Inflammatory macrophage treated with lipopolysaccharide for 4 hours (primary cell): ENCODE results near the gene BCL2A1.
"Not testable (repeated sequence)": the region's sequence is repeated elsewhere in the genome, so short reads cannot be mapped to it uniquely, and the experiment has no call there.

Source experiments
- DNase-seq: peaks from one replicate; pipeline ENCODE4 v3.0.0-alpha.2; 2020

BCL2A1 gene

DNA sequence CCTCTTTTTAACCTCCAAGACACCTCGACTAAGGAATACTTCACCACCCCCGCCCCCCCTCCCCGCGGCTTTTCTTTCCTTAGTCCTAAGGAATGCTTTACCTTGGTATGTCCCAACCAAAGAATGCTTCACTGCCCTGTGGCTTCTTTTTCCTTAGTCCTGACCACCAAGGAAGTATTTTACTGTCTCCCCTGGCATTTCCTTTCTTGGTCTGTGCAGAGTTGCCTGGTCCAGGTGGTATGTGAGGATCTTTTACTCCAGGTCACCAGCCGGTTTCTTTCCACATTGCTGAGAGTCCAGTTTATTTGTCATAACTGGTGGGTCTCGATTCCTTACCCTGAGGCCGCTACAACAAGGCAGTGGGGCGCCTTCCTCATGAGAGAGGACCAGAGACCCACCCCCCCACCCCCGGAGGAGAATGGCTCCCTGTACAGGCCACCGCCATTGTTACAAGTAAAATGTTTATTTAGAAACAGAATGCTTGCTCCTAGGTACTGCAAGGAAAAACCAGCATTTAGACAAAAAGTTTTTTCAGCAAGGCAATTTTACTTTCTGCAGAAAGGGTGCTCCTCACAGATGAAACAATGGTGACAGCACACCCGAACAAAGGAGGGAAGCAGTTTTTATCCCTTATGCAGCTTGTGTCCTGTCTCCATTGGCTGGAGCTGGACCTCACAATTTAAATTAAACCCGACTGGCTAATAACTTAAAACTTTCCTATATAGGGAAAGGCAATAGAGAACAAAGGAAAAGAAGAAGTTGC, 51.1 kb downstream of the BCL2A1 start:
- DNase-seq, result no peak

- DNase-seq, result no peak
These were observed 51.8 kb downstream of the BCL2A1 start for GRCh38 chr15:79919090-79919748.

GRCh38 chr15:79918278-79918677, 52.7 kb downstream of the BCL2A1 start:
- no peak for DNase-seq

GRCh38 chr15:79916502-79917132, 54.4 kb downstream of the BCL2A1 start:
- DNase-seq, result no peak

DNA sequence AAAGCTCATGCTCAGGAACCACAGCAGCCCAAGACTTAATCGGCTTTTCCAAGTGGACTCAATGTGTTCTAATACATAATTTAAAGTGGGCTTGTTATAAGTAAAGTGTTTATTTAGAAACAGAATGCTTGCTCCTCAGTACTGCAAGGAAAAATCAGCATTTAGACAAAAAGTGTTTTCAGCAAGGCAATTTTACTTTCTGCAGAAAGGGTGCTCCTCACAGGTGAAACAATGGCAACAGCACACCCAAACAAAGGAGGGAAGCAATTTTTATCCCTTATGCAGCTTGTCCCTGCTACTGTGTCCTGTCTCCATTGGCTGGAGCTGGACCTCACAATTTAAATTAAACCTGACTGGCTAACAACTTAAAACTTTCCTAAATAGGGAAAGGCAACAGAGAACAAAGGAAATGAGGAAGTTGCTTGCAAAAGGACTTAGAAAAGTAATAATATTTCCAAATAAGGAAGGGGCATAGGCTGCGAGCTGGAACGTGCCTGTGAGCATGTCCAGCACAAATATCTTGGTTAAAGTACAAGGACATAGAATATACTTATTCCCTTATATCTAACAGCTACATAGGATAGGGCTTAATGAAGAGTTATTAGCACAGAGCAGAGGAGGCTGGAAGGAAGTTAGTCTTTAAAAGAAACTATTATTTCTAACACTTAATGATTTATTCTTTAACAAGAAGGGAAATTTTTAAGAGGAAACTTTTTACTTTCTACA, 55.1 kb downstream of the BCL2A1 start:
- not testable (repeated sequence) for DNase-seq

DNA sequence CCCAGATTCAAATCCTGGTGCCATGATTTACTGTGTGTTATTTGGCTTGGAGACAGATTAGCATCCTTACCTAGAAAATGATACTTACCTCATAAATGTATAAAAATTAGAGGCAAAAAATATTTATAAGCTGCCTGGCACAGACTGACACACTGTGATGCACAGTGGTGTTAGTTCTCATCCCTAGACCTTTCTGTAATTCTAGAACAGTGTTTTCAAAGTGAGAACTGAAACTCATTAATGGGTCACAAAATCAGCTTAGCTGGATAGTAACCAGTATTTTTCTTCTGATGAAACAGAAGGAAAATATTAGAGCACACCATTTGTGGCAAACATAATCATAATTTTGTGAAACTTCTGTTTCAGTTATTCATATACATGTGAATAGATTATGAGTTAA, 56.3 kb downstream of the BCL2A1 start:
- no peak for DNase-seq
